HG03575 (cell line): ENCODE results near the gene PDE3B.
"Not testable (repeated sequence)": the region's sequence is repeated elsewhere in the genome, so short reads cannot be mapped to it uniquely, and the experiment has no call there.

Experiments used
- ATAC-seq: cut with Tn5 transposase; IDR thresholded peaks from one replicate; pipeline ENCODE4 v1.9.1; 2021; ENCODE audit not compliant: unreplicated experiment, insufficient number of reproducible peaks, low FRiP score; ENCODE audit errors: extremely low read depth

PDE3B gene

DNA sequence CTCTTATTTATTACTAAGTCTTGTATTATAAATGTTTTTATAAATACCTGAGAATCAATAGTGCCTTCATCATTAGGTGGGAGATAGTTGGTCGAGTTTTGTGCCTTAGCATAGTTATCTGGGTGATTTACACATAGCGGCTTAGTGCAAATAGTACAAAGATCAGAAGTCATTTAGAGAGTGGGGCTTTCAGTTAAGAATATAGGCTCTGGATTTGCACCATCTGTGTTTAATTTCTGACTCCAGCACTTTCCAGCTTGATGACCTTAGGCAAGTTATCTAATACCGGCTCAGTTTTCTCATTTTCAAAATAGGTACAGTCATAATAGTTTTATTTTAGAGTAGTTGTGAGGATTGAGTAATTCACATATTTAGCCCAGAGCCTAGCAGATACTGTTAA is 26.4 kb downstream of the PDE3B start:
- no peak for ATAC-seq

GRCh38 chr11:14672635-14673034 is 29.0 kb downstream of the PDE3B start:
- no peak for ATAC-seq

- ATAC-seq = no peak
Observed at GRCh38 chr11:14673421-14673820, 29.8 kb downstream of the PDE3B start.

DNA sequence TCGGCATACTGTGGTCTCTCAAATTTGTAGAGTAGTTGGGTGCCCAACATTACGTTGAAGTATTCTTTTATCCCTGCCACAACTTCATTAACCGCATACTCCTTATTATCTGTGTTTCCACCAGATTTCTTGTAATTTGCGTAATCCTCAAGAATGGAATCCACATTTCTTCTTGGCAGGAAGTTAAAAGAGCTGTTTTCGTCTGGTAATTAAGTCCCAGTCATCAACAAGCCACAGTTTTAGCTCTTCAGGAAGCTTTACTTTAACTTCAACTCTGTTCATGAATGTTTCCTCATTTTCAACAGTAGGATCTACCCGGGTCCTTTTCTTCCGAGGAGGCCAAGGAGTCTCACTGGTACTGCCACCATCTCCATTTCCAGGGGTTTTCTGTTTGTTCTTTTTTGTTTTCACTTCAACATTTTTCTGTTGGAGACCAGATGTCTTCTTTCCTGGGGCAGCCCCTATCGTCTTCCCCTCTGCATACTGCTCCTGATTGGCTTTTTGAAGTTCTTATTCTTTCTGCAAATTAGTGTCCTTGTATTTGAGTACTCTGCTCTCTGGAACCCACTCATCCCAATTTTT is 30.3 kb downstream of the PDE3B start:
- no peak for ATAC-seq

DNA sequence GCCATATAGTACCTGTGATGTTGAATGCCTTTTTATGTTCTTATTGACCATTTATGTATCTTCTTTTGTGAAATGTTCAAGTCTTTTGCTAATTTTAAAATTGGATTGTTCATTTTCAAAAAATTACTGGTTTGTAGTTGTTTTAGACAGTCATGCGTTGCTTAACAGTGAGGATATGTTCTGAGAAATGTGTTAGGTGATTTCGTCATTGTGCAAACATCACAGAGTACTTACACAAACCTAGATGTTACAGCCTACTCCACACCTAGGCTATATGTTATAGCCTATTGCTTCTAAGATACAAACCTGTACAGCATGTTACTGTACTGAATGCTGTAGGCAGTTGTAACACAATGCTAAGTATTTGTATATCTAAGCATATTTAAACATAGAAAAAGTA is 32.5 kb downstream of the PDE3B start:
- ATAC-seq = no peak

GRCh38 chr11:14677146-14677545 is 33.5 kb downstream of the PDE3B start:
- ATAC-seq = no peak

- no peak for ATAC-seq
Observed at GRCh38 chr11:14678350-14678749, 34.7 kb downstream of the PDE3B start.

DNA sequence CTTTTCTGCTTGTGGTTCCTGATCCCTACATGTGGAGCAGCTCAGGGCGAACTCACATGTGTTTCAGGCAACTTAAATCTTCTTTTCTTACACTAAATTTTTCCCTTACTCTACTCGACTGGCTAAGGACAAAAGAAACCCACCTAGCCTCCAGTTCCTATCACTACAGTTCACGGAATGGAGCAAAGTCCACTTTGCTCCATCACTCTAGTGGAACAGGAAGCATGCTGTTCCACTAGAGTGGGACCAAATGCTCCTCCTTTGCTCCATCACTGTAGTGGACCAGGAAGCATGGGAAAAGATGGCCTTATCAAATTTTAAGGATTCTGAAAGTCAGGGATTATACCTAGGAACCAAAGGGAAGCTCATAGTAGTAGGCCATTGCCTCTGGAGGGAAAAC is 36.1 kb downstream of the PDE3B start:
- ATAC-seq = no peak

GRCh38 chr11:14684234-14684915 is 40.8 kb downstream of the PDE3B start:
- ATAC-seq = not testable (repeated sequence)

DNA sequence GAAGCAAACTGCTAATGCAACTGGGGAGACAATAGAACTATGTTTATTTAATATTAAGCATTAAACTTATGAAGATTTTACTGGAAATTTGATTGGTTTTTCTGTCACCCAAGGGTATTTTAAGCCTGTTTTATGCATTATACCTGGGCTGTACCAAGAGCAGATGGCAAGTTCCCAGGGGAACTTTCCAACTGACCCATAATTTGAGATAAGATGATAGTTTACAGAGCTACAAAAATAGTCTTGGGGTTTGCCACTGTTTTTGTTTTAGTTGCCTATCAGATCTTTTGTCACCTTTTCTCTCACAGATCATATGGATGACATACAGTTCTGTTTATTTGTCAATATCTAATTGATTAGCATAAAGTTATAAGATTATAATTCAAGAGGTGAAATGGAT is 43.9 kb downstream of the PDE3B start:
- ATAC-seq = no peak

DNA sequence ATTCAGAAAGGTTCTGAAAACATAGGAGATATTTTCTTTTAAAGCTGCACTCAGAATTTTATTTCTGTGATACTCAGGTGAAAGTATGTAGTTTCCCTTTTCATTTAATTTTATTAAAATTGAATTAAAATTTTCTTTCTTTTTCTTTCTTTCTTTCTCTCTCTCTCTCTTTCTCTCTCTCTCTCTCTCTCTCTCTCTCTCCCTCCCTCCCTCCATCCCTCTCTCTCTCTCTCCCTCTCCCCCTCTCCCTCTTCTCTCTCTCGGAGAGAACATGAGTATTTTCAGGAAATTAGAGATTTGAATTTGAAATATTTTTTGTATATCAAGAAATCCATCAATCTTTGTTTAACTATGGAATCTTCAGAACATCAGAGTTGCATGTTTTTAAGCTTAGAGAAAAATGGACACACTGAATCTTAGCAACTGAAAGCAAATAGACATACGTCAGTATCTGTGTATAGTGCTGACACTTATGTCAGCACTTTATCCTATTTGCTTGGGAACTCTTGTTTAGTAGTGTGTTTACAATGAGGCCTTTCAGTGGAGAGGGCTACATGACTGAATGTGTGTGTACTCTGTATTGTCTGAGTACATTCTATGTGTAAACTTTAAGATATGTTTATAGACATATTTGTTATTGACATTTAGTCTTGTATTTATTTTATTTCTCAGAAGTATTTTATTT is 44.5 kb downstream of the PDE3B start:
- no peak for ATAC-seq

- ATAC-seq = not testable (repeated sequence)
Observed at GRCh38 chr11:14695656-14696055, 52.1 kb downstream of the PDE3B start.

GRCh38 chr11:14698771-14699170 is 55.2 kb downstream of the PDE3B start:
- ATAC-seq = no peak

- no peak for ATAC-seq
Observed at GRCh38 chr11:14700593-14700992, 57.0 kb downstream of the PDE3B start.

- ATAC-seq = no peak
Observed at GRCh38 chr11:14702760-14703159, 59.2 kb downstream of the PDE3B start.

- ATAC-seq = no peak
Observed at GRCh38 chr11:14703731-14704130, 60.1 kb downstream of the PDE3B start.

- ATAC-seq = no peak
Observed at GRCh38 chr11:14705067-14705466, 61.5 kb downstream of the PDE3B start.

DNA sequence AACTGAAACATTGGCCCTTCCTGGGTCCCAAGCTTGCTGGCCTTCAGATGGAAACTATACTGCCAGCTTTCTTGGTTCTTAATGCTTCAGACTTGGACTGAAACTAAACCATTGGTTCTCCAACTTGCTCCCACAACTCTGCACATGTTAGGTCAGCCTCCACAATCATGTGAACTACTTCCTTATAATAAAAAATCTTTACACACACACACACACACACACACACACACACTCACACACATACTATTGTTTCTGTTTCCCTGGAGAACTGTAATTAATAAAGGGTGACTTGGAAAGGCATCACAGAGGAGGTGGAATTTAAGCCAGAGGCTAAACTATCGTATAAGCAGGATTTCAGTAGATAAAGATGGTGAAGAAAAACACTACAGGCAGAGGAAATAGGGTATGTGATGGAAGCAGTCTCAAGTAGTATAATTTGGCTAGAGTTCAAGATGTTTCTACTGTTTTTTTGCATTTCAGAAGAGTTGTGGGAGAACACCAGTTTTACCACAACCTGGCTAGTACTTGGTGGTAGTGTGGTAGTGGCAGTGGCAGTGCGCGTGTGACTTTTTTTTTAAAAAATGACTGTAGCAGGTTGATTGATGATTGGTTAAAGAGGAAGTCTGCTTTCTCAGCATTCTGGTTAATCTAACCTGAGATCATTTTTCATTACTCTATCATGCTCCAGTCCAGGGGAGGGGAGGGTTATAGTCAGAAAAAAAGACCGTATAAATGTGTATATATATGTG is 70.1 kb downstream of the PDE3B start:
- ATAC-seq = no peak

- not testable (repeated sequence) for ATAC-seq
Observed at GRCh38 chr11:14715669-14716068, 72.1 kb downstream of the PDE3B start.

DNA sequence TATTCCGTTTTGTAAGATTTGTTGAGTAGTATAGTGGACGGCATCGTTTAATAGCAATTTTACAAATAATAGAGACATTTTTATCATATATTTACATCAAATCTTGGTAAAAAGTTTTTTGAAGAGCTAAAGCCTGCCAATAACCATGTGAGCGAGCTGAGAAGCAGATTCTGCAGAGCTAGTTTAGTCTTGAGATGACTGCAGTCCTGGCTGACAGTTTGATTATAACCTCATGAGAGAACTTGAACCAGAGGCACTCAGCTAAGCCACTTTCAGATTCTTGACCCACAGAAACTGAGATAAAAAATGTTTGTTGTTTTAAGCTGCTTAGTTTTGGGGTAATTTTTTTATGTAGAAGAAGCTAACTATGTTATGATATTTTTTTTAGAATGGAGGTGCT is 78.9 kb downstream of the PDE3B start:
- no peak for ATAC-seq
